Keratinocyte (primary cell): ENCODE measurements around the gene ANKFY1. TPM values are rescaled to one million over a fixed set of nuclear protein-coding genes. Genes with fewer than 3 reads are reported as not detected.

Experiments used
- DNase-seq: peaks from one replicate; pipeline ENCODE4 v3.0.0-alpha.2; 2011; ENCODE audit warnings: low read depth, missing footprints, low spot score
- FAIRE-seq: peaks from 2 replicates; lab custom pipeline; 2011; peaks lifted over from hg19 to GRCh38; lab: Jason Lieb, UNC
- H2AFZ ChIP-seq: 2 replicates; pipeline ENCODE4 v1.6.0; 2012; ENCODE audit warnings: low read length, control low read depth, inconsistent platforms; ENCODE audit not compliant: control insufficient read depth
- H3K27ac ChIP-seq: 2 replicates; pipeline ENCODE4 v1.5.1; 2011; ENCODE audit warnings: low read length; ENCODE audit not compliant: control insufficient read depth, insufficient read depth
- H3K27me3 ChIP-seq: 3 replicates; pipeline ENCODE4 v1.6.0; 2011; ENCODE audit warnings: low read length; ENCODE audit not compliant: control insufficient read depth, insufficient read depth; ENCODE audit errors: extremely low read depth
- H3K36me3 ChIP-seq, 2 experiments: 2 replicates in 1 of 2; 3 replicates in 1 of 2; pipeline ENCODE4 v1.5.1; 2011; ENCODE audit warnings: low read length in 2 of 2, mild to moderate bottlenecking in 1 of 2; ENCODE audit not compliant: control insufficient read depth in 2 of 2, insufficient read depth in 2 of 2; ENCODE audit errors: extremely low read depth in 1 of 2
- H3K4me1 ChIP-seq: 3 replicates; pipeline ENCODE4 v1.5.1; 2011; ENCODE audit warnings: low read length; ENCODE audit not compliant: control insufficient read depth, insufficient read depth; ENCODE audit errors: extremely low read depth
- H3K4me2 ChIP-seq: 3 replicates; pipeline ENCODE4 v1.6.0; 2011; ENCODE audit warnings: low read depth, low read length; ENCODE audit not compliant: control insufficient read depth, insufficient read depth; ENCODE audit errors: extremely low read depth
- H3K4me3 ChIP-seq, 3 experiments: fragments of 200-600 bp in 1 of 3; sonication (generic) in 1 of 3; 2 replicates in 2 of 3; 3 replicates in 1 of 3; pipeline ENCODE4 v1.5.1; 2011 to 2016; ENCODE audit warnings: low read length in 3 of 3, mild to moderate bottlenecking in 3 of 3, control low read depth in 2 of 3, inconsistent platforms in 1 of 3, low read depth in 1 of 3, mixed read lengths in 1 of 3, mixed run types in 1 of 3, moderate library complexity in 1 of 3; ENCODE audit not compliant: control insufficient read depth in 2 of 3, insufficient read depth in 2 of 3; ENCODE audit errors: extremely low read depth in 1 of 3
- H3K79me2 ChIP-seq: 2 replicates; pipeline ENCODE4 v1.6.0; 2012; ENCODE audit warnings: low read length; ENCODE audit not compliant: control insufficient read depth, insufficient read depth
- H3K9ac ChIP-seq: 3 replicates; pipeline ENCODE4 v1.6.0; 2011; ENCODE audit warnings: low read length; ENCODE audit not compliant: control insufficient read depth, insufficient read depth; ENCODE audit errors: extremely low read depth
- H3K9me1 ChIP-seq: 3 replicates; pipeline ENCODE4 v1.6.0; 2011; ENCODE audit warnings: low read length; ENCODE audit not compliant: control insufficient read depth, insufficient read depth; ENCODE audit errors: extremely low read depth
- H3K9me3 ChIP-seq: 2 replicates; pipeline ENCODE4 v1.5.1; 2012; ENCODE audit warnings: low read depth, low read length; ENCODE audit not compliant: control insufficient read depth
- H4K20me1 ChIP-seq: 3 replicates; pipeline ENCODE4 v1.6.0; 2011; ENCODE audit warnings: low read length; ENCODE audit not compliant: control insufficient read depth, insufficient read depth; ENCODE audit errors: extremely low read depth
- CTCF ChIP-seq, 3 experiments: IDR thresholded peaks in 1 of 3; conservative IDR thresholded peaks in 1 of 3; optimal IDR thresholded peaks in 1 of 3; 2 replicates in 2 of 3; 3 replicates in 1 of 3; pipeline versions ENCODE3 to v1.5.1; 2011; ENCODE audit warnings: low read length in 3 of 3, mild to moderate bottlenecking in 3 of 3, moderate library complexity in 2 of 3, control low read depth in 1 of 3, inconsistent platforms in 1 of 3; ENCODE audit not compliant: insufficient read depth in 2 of 3; ENCODE audit errors: extremely low read depth in 1 of 3
- EZH2 ChIP-seq: IDR thresholded peaks from one replicate; pipeline ENCODE4 v1.6.1; 2012; ENCODE audit warnings: inconsistent platforms, mild to moderate bottlenecking, low read length, moderate library complexity
- dilution Hi-C: fragments of 300-500 bp; cut with MboI; formaldehyde crosslinking; loops from one replicate; pipeline ENCODE4 v1.7.0; 2020; ENCODE audit warnings: low sequenced_read_pairs; ENCODE audit not compliant: extremely low pct_ligation_motif_present
- polyA plus RNA-seq, 5 experiments: library from polyadenylated mRNA; depleted of rRNA in 3 of 5; stranded (reverse) in 3 of 5; stranded (forward) in 1 of 5; unstranded in 1 of 5; fragments of >200 nt; gene quantifications; 1 replicate in 1 of 5; 2 replicates in 3 of 5; 3 replicates in 1 of 5; pipeline versions ENCODE4 v1.2.1 to v1.2.3, GENCODE V29; 2011 to 2012; ENCODE audit warnings: missing spikeins in 2 of 5, low read depth in 1 of 5, low replicate concordance in 1 of 5

ANKFY1 gene
- polyA plus RNA-seq, 1 donor (not counting 4 experiments of a cell fraction or from before 2014, with no cell fraction given), result 27.0 TPM

GRCh38 chr17:4247971-4248388 is 15.8 kb downstream of the ANKFY1 start:
- peaks cover 6% of the 10 kb centered on the region for H4K20me1 ChIP-seq

GRCh38 chr17:4247361-4247970 is 16.3 kb downstream of the ANKFY1 start:
- DNase-seq, result no peak
- H3K27me3 ChIP-seq, result no peaks in the 10 kb centered on the region
- no peak overlapping the region for H2AFZ ChIP-seq
- H3K36me3 ChIP-seq, result peaks cover 0 to 7% of the 10 kb centered on the region in 2 experiments
- peaks cover 6% of the 10 kb centered on the region for H4K20me1 ChIP-seq
- H3K4me3 ChIP-seq, result peak overlapping the region in 2 of 3 experiments; percentile 29 to 40
- H3K27ac ChIP-seq, result peak overlapping the region; percentile 96
- peaks cover 29% of the 10 kb centered on the region for H3K4me1 ChIP-seq
- no peaks in the 10 kb centered on the region for H3K9me3 ChIP-seq
- peaks cover 74% of the 10 kb centered on the region for H3K79me2 ChIP-seq
- TF ChIP-seq EZH2, result no peak
- dilution Hi-C loops, result no loop called here
- H3K4me2 ChIP-seq, result peak overlapping the region; percentile 93
- FAIRE-seq, result peak; percentile 81
- peaks cover 2% of the 10 kb centered on the region for H3K9me1 ChIP-seq
- H3K9ac ChIP-seq, result peak overlapping the region; percentile 79

More at GRCh38 chr17:4247971-4248388, 15.8 kb downstream of the ANKFY1 start:
- H3K36me3 ChIP-seq, result peaks cover 0 to 7% of the 10 kb centered on the region in 2 experiments
- H3K9me3 ChIP-seq, result no peaks in the 10 kb centered on the region
- H3K4me1 ChIP-seq, result peaks cover 29% of the 10 kb centered on the region
- no peaks in the 10 kb centered on the region for H3K27me3 ChIP-seq
- peak overlapping the region; percentile 79 for H3K9ac ChIP-seq
- H3K27ac ChIP-seq, result peak overlapping the region; percentile 96
- peaks cover 76% of the 10 kb centered on the region for H3K79me2 ChIP-seq
- FAIRE-seq (peak; percentile 85), DNase-seq (no peak)
- dilution Hi-C loops, result no loop called here
- H3K9me1 ChIP-seq, result peaks cover 2% of the 10 kb centered on the region
- no peak overlapping the region for H2AFZ ChIP-seq
- TF ChIP-seq EZH2, result no peak
- no peak for TF ChIP-seq CTCF (optimal IDR thresholded peaks at IDR 0.05 in 1 of 3, IDR thresholded peaks at IDR 0.05 in 1 of 3, conservative IDR thresholded peaks at IDR 0.05 in 1 of 3; ENCODE audit: extremely low read depth in 1 of 3, insufficient read depth in 2 of 3, low read length in 3 of 3)
- H3K4me3 ChIP-seq, result peak overlapping the region in 2 of 3 experiments; percentile 40
- peak overlapping the region; percentile 93 for H3K4me2 ChIP-seq
